Natural killer cell (primary cell): ENCODE measurements around the gene SDC3. TPM values are rescaled to one million over a fixed set of nuclear protein-coding genes. Genes with fewer than 3 reads are reported as not detected.

Experiments used
- ATAC-seq, 3 donors: fragments of 150-1000 bp in 2 of 3; fragments of 200-7000 bp in 1 of 3; cut with Tn5 transposase; 1 replicate in 1 of 3; 2 replicates in 2 of 3; pipeline ENCODE4 v1.10.0; 2021; ENCODE audit warnings: mild to moderate bottlenecking in 2 of 3, moderate library complexity in 2 of 3
- DNase-seq, 2 donors: peaks; one replicate each; pipeline versions ENCODE4 v3.0.0 to v3.0.0-alpha.2; 2013 to 2021; ENCODE audit warnings: mixed read lengths in 1 of 2
- H3K27ac ChIP-seq: one replicate; pipeline ENCODE4 v1.5.1; 2013; ENCODE audit warnings: mild to moderate bottlenecking, low read length
- H3K27me3 ChIP-seq: one replicate; pipeline ENCODE4 v1.6.1; 2013; ENCODE audit warnings: low read length; ENCODE audit not compliant: control insufficient read depth, insufficient read depth
- H3K36me3 ChIP-seq: one replicate; pipeline ENCODE4 v1.6.1; 2013; ENCODE audit warnings: low read length; ENCODE audit not compliant: control insufficient read depth, insufficient read depth
- H3K4me1 ChIP-seq: one replicate; pipeline ENCODE4 v1.6.1; 2013; ENCODE audit warnings: low read length; ENCODE audit not compliant: control insufficient read depth, insufficient read depth
- H3K4me3 ChIP-seq: one replicate; pipeline ENCODE4 v1.5.1; 2013; ENCODE audit warnings: low read length
- H3K9me3 ChIP-seq: one replicate; pipeline ENCODE4 v1.6.1; 2013; ENCODE audit warnings: low read length; ENCODE audit not compliant: control insufficient read depth, insufficient read depth
- H3K27ac Mint-ChIP-seq, 2 donors: one replicate each; pipeline ENCODE4 v1.8.0; 2022; ENCODE audit warnings: mild to moderate bottlenecking in 2 of 2, mixed read lengths in 2 of 2, moderate library complexity in 1 of 2
- H3K27me3 Mint-ChIP-seq, 2 donors: one replicate each; pipeline ENCODE4 v1.8.0; 2022; ENCODE audit warnings: low read depth in 2 of 2, mixed read lengths in 2 of 2
- H3K36me3 Mint-ChIP-seq: one replicate; pipeline ENCODE4 v1.8.0; 2022; ENCODE audit warnings: mixed read lengths
- H3K4me1 Mint-ChIP-seq, 2 donors: one replicate each; pipeline ENCODE4 v1.8.0; 2022; ENCODE audit warnings: mixed read lengths in 2 of 2
- H3K4me3 Mint-ChIP-seq: one replicate; pipeline ENCODE4 v1.8.0; 2022; ENCODE audit warnings: mild to moderate bottlenecking, moderate library complexity, mixed read lengths
- H3K9me3 Mint-ChIP-seq, 2 donors: one replicate each; pipeline ENCODE4 v1.8.0; 2022; ENCODE audit warnings: mixed read lengths in 2 of 2
- WGBS: methylation state at CpG from one replicate; pipeline ENCODE4 v1.1.7; 2013; ENCODE audit warnings: missing lambda C conversion rate; ENCODE audit not compliant: insufficient coverage; 5-methylcytosine and 5-hydroxymethylcytosine counted together
- intact Hi-C: fragments of 100-400 bp; cut with micrococcal nuclease; formaldehyde crosslinking; loops from one replicate; pipeline ENCODE4 v1.14.2; 2022
- total RNA-seq, 4 donors: library from RNA; stranded (reverse); fragments of 120-200 nt in 1 of 4; gene quantifications; one replicate each; pipeline versions ENCODE4 v1.2.3 to v1.2.4, GENCODE V29; 2013 to 2022
- TF ChIP-seq, protein P1 (sequence below): fragments of 200-600 bp; IDR thresholded peaks from one replicate; pipeline ENCODE4 v1.8.0; 2022; ENCODE audit warnings: antibody characterized with exemption

SDC3 gene
- total RNA-seq, 3 donors from 2014 or later (not counting 1 experiment from before 2014, with no cell fraction given) = 0.33 to 0.63 TPM; not detected in 1

DNA sequence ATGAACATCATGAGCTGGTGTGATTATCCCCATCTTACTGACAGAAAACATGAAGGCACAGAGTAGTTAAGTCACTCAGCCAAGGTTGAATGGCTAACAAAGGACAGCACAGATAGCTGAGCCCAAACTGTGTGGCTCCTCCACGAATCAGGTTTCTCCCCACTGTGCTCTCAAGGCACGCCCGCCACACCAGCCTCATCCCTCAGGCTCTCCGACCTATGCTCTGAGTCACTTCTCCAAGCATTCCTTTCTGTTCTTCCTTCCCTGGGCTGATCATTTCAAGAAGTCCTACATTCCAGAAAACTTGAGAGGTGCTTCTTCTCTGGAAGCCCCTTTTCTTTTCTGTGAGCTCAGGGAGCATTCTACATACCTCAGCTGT, 25.3 kb upstream of the SDC3 start:
- Mint-ChIP-seq H3K27me3 (no peaks in the 10 kb centered on the region), H3K36me3 (peaks cover 24% of the 10 kb centered on the region), H3K4me3 (peak overlapping the region; percentile 17), H3K27ac (peak overlapping the region in 1 of 2 donors; percentile 33), H3K4me1 (peaks cover 11 to 22% of the 10 kb centered on the region in 2 donors), H3K9me3 (no peaks in the 10 kb centered on the region)
- 95% methylated on average over 4 of the region's 4 CpGs for WGBS
- no peak for ATAC-seq
- H3K4me3 ChIP-seq = no peak overlapping the region
- intact Hi-C loops = no loop called here
- no peaks in the 10 kb centered on the region for H3K9me3 ChIP-seq
- no peak for DNase-seq
- TF ChIP-seq, protein P1, sequence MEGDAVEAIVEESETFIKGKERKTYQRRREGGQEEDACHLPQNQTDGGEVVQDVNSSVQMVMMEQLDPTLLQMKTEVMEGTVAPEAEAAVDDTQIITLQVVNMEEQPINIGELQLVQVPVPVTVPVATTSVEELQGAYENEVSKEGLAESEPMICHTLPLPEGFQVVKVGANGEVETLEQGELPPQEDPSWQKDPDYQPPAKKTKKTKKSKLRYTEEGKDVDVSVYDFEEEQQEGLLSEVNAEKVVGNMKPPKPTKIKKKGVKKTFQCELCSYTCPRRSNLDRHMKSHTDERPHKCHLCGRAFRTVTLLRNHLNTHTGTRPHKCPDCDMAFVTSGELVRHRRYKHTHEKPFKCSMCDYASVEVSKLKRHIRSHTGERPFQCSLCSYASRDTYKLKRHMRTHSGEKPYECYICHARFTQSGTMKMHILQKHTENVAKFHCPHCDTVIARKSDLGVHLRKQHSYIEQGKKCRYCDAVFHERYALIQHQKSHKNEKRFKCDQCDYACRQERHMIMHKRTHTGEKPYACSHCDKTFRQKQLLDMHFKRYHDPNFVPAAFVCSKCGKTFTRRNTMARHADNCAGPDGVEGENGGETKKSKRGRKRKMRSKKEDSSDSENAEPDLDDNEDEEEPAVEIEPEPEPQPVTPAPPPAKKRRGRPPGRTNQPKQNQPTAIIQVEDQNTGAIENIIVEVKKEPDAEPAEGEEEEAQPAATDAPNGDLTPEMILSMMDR = no peak
- H3K27me3 ChIP-seq = no peaks in the 10 kb centered on the region
- no peak overlapping the region for H3K27ac ChIP-seq
- H3K4me1 ChIP-seq = peaks cover 8% of the 10 kb centered on the region
- peaks cover 52% of the 10 kb centered on the region for H3K36me3 ChIP-seq

DNA sequence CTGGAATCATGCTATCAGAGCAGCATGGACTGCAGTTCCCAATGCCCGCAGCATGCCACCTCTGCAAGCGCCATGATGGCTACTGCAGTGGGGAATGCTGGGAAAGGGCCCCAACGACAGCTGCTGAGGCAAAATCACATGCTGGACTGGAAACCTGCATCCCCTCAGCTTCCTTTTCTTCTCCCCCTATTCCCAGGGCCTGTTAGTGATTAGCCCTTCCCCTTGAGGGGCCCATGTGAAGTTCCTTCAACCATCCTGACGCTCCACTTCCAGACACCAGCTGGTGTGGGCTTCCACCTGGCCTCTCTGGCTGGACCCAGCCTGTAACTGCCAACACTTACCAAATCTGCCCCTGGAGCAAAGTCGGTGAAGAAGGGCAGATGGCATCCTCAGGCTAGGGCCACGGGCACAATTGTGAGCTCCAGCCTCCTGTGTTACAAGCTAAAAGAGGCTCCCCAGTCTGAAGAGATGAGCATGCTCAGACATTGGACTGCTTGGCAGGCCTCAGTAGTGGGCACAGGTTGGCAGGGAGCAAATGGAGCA, 22.1 kb upstream of the SDC3 start:
- no peak for DNase-seq
- Histone ChIP-seq H3K4me1 (peaks cover 13% of the 10 kb centered on the region), H3K27me3 (no peaks in the 10 kb centered on the region), H3K36me3 (peaks cover 34% of the 10 kb centered on the region), H3K9me3 (no peaks in the 10 kb centered on the region), H3K4me3 (no peak overlapping the region), H3K27ac (no peak overlapping the region)
- no peak for ATAC-seq
- 84% methylated on average over 6 of the region's 6 CpGs for WGBS
- TF ChIP-seq, protein P1 = no peak
- no peaks in the 10 kb centered on the region for H3K27me3 Mint-ChIP-seq
- H3K4me1 Mint-ChIP-seq = peaks cover 20 to 26% of the 10 kb centered on the region in 2 donors
- no peak overlapping the region for H3K4me3 Mint-ChIP-seq
- intact Hi-C loops = no loop called here
- peak overlapping the region; percentile 72 to 73 for H3K27ac Mint-ChIP-seq
- no peaks in the 10 kb centered on the region for H3K9me3 Mint-ChIP-seq
- H3K36me3 Mint-ChIP-seq = peaks cover 24% of the 10 kb centered on the region

DNA sequence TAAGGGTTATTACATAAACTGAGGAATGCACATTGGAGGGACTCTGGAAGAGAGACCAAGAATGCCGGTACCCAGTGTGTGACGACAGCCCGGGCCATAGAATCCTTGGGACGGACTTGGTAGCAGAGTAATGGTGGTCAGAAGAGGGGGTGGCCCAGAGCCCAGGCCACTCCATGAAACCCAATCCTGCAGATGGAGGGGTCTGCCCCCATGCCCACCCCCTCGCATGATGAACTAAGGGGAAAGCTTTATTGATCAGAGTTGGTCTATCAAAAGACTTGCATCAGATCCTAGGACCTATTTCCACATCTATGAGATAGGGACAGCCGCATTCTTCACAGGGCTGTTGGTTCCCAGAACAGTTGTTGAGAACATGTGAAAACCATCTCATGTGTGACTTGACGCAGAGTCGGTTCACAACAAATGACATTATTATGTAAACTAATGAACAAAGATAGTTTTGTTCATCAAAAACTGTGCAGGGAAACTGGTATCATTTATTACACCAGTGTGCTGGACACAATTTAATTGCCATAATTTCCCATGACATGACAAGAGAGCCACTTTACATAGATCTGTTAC, 21.5 kb upstream of the SDC3 start:
- H3K4me3 Mint-ChIP-seq = no peak overlapping the region
- TF ChIP-seq, protein P1 = no peak
- H3K36me3 Mint-ChIP-seq = peaks cover 19% of the 10 kb centered on the region
- peaks cover 13% of the 10 kb centered on the region for H3K4me1 ChIP-seq
- intact Hi-C loops = loop anchor here (1.0 to 10.0 kb wide), 3 partner anchors 65 to 211 kb away; no protein-coding TSS in a partner anchor
- H3K27me3 ChIP-seq = no peaks in the 10 kb centered on the region
- H3K36me3 ChIP-seq = peaks cover 29% of the 10 kb centered on the region
- no peaks in the 10 kb centered on the region for H3K9me3 Mint-ChIP-seq
- no peak for DNase-seq
- no peak overlapping the region for H3K27ac ChIP-seq
- WGBS = 92% methylated on average over 8 of the region's 8 CpGs
- peaks cover 20 to 23% of the 10 kb centered on the region in 2 donors for H3K4me1 Mint-ChIP-seq
- ATAC-seq = no peak
- peak overlapping the region; percentile 75 to 87 for H3K27ac Mint-ChIP-seq
- H3K4me3 ChIP-seq = no peak overlapping the region
- H3K27me3 Mint-ChIP-seq = no peaks in the 10 kb centered on the region
- no peaks in the 10 kb centered on the region for H3K9me3 ChIP-seq
